CD4-positive, alpha-beta T cell treated with Interleukin-17A for 1 hour (primary cell): ENCODE results near the gene RTN4RL1.
A peak's percentile ranks its signal among the peaks of the same experiment; 100 is the strongest.

Experiments
- DNase-seq: peaks from one replicate; pipeline ENCODE4 v3.0.0-alpha.2; 2020

Gene RTN4RL1

DNA sequence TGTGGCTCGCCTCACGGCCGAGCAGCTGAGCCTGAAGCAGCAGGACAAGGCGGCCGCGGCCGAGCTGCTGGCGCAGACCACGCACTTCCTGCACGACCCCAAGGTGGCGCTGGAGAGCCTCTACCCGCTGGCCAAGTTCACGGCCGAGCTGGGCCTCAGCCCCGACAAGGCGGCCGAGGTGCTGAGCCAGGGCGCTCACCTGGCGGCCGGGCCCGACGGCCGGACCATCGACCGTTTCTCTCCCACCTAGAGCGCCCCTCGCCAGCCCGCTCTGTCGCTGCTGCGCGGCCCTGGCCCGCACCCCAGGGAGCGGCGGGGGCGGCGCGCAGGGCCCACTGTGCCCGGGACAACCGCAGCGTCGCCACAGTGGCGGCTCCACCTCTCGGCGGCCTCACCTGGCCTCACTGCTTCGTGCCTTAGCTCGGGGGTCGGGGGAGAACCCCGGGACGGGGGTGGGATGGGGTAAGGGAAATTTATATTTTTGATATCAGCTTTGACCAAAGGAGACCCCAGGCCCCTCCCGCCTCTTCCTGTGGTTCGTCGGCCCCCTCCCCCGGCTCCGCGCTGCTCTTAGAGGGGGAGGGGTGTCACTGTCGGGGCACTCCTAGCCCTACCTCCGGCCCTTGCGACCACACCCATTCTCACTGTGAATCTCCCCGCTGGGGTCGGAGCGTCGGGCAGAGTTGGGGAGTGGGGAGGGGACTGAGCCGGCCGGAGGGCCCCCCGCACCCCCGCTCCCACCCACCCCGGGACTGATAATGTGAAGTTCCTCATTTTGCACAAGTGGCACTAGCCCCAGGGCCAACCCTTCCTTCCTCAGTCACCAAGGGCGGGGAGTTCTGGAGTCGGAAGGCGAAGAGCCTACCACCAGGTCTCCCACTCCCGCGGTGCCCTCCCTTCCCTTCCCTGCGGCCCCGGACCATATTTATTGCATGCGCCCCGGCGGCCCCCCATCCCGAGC is 33.7 kb upstream of the RTN4RL1 start:
- DNase-seq, result peak; percentile 67

DNA sequence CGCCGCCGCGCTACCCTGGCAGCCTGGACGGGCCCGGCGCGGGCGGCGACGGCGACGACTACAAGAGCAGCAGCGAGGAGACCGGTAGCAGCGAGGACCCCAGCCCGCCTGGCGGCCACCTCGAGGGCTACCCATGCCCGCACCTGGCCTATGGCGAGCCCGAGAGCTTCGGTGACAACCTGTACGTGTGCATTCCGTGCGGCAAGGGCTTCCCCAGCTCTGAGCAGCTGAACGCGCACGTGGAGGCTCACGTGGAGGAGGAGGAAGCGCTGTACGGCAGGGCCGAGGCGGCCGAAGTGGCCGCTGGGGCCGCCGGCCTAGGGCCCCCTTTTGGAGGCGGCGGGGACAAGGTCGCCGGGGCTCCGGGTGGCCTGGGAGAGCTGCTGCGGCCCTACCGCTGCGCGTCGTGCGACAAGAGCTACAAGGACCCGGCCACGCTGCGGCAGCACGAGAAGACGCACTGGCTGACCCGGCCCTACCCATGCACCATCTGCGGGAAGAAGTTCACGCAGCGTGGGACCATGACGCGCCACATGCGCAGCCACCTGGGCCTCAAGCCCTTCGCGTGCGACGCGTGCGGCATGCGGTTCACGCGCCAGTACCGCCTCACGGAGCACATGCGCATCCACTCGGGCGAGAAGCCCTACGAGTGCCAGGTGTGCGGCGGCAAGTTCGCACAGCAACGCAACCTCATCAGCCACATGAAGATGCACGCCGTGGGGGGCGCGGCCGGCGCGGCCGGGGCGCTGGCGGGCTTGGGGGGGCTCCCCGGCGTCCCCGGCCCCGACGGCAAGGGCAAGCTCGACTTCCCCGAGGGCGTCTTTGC is 32.8 kb upstream of the RTN4RL1 start:
- no peak for DNase-seq

DNA sequence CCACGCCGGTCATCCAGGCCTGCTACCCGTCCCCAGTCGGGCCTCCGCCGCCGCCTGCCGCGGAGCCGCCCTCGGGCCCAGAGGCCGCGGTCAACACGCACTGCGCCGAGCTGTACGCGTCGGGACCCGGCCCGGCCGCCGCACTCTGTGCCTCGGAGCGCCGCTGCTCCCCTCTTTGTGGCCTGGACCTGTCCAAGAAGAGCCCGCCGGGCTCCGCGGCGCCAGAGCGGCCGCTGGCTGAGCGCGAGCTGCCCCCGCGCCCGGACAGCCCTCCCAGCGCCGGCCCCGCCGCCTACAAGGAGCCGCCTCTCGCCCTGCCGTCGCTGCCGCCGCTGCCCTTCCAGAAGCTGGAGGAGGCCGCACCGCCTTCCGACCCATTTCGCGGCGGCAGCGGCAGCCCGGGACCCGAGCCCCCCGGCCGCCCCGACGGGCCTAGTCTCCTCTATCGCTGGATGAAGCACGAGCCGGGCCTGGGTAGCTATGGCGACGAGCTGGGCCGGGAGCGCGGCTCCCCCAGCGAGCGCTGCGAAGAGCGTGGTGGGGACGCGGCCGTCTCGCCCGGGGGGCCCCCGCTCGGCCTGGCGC is 32.1 kb upstream of the RTN4RL1 start:
- no peak for DNase-seq

DNA sequence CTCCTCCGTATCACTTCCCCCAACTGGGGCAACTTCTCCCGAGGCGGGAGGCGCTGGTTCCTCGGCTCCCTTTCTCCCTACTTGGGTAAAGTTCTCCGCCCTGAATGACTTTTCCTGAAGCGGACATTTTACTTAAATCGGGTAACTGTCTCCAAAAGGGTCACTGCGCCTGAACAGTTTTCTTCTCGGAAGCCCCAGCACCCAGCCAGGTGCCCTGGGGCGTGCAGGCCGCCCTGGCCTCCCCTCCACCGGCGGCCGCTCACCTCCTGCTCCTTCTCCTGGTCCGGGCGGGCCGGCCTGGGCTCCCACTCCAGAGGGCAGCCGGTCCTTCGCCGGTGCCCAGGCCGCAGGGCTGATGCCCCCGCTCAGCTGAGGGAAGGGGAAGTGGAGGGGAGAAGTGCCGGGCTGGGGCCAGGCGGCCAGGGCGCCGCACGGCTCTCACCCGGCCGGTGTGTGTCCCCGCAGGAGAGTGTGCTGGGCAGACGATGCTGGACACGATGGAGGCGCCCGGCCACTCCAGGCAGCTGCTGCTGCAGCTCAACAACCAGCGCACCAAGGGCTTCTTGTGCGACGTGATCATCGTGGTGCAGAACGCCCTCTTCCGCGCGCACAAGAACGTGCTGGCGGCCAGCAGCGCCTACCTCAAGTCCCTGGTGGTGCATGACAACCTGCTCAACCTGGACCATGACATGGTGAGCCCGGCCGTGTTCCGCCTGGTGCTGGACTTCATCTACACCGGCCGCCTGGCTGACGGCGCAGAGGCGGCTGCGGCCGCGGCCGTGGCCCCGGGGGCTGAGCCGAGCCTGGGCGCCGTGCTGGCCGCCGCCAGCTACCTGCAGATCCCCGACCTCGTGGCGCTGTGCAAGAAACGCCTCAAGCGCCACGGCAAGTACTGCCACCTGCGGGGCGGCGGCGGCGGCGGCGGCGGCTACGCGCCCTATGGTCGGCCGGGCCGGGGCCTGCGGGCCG is 31.4 kb upstream of the RTN4RL1 start:
- DNase-seq, result peak; percentile 57

DNA sequence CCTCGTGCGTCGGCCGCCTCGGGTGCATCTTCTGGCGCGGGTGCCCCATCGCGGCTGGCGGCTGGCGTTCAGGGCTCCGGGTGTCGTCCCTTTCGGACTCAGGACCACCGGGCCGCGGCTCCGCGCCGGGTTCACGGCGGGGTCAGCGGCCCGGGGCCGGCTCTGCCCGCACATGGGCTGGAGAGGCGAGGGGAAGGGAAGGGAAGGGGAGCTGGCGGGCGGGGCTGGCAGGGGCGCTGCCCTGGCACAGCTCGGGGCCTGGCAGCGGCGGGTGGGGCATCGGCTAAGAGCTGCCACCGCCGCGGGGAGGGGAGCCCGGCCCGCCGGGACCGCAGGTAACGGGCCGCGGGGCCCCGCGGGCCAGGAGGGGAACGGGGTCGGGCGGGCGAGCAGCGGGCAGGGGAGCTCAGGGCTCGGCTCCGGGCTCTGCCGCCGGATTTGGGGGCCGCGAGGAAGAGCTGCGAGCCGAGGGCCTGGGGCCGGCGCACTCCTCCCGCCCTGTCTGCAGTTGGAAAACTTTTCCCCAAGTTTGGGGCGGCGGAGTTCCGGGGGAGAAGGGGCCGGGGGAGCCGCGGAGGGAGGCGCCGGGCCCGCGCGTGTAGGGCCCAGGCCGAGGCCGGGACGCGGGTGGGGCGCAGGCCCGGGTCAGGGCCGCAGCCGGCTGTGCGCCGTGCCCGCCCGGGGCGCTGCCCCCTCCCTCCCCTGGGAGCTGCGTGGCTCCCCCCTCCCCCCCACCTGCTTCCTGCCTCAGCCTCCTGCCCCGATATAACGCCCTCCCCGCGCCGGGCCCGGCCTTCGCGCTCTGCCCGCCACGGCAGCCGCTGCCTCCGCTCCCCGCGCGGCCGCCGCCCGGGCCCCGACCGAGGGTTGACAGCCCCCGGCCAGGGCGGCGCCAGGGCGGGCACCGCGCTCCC is 30.4 kb upstream of the RTN4RL1 start:
- peak; percentile 49 for DNase-seq

DNA sequence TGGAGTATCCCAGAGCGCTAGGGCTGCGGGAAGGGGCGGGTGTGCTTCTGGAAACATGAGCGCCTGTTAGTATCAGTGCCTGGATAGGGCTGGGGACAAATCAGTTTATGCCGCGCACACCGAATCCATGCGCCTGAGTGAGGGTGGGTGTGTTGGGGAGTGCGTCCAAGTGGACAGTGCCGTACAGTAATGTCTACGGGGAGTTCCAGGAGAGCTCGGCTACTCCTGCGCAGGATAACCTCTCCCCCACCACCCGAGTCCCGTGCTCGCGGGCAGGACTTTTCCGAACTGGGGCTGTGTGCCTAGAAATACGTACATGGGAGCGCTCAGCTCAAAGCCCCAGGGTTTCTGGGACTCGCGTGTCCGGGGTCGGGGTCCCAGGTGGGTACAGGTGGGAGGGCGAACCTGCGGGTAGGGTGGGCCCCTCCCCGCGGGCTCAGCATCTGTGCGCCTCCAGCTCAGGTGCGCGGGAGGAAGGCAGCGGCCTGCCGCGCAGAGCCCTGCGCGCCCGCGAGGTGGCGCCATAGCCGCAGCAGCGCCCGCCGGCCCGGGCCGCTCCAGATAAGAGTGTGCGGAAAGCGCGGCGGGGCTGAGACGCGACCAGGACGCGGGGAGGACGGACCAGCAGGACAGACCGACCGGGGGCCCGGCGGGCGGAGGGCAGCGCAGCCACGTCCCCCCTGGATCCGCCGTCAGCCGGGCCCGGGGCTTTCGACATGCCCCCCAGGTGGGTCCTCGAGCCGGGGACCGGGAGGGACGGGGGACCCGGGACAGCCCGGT is 29.6 kb upstream of the RTN4RL1 start, which contains the start of gene HIC1:
Gene HIC1 (plus strand): TSS at position 592 of the 780 bp plus-strand sequence. CDS start 1,588 bp downstream, outside the sequence.
- DNase-seq, result peak; percentile 82

DNA sequence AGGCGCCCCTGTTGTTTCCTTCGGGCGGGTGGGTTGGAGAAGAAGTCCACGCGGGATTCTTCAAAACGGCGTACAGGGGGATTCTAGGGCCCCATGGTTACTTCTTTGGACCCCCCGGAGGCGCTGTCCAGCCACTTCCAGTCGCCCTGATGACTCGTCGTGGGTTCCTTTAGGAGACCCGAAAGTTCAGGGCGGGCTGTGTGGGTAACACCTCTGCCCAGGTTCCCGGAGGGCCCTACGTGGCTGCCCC is 29.1 kb upstream of the RTN4RL1 start:
- no peak for DNase-seq

DNA sequence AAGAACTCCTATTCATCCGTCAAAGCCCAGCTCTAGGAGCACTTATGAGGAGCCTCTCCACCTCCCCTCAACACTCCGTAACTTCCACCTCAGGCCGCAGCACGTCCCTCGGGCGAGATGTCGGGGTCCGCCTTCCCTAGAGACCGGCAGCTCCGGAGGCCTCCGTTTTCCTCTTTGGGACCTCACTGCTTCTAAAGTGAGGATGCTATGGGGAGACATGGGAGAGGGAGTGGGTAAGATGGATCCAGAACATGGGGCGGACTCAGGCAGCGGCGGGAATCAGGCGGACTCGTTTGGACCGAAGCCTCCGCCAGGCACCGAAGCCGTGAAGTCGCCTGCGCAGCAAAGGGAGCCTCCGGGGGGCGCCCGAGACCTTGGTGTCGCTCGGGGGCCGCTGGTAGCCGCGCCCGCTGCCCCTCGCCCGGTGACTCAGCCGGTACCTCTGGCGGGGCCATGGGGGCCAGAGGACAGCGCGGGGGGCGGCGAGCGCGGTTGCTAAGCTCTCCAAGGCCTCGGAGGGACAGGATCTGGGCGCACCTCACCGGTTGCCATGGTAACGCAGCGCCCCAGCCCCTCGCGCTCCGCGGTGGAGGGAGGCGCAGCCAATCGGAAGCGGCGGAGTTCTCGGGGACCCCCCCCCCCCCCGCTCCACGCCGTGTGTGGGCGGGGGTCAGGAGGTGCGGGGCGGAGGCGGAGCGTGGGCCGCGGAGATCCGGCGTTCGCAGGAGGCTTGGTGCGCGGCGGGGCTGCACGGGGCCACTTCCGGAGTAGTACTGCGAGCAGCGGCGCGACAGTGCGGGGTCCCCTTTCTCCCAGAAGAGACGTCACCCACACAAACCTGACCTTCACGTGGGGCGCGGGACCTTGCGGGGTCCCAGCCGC is 28.5 kb upstream of the RTN4RL1 start:
- DNase-seq, result peak; percentile 89

DNA sequence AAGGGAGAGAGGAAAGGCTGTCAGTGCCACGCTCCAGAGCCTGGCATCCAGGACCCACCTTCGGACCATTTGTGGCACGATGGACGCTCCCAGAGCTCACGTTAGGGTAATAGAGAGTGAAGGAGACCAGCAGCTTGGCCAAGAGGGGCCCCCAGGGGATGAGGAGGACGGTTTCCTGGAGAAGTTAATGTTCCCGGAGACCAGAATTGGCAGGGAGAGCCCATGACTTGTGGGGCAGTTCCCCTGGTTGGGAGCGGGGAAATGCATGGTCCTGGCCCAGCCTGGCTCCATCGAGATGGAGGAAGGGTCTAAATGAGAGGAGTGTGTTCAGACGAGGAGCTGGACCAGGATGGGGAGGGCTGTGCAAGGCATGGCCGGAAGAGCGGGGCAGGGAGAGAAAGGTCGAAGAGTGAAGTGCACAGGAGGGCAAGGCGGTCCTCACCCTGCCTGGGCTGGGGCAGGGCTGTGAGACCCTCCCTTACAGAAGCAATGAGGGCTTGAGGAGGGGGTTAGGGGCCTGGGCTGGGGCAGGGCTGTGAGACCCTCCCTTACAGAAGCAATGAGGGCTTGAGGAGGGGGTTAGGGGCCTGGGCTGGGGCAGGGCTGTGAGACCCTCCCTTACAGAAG is 26.9 kb upstream of the RTN4RL1 start:
- no peak for DNase-seq

DNA sequence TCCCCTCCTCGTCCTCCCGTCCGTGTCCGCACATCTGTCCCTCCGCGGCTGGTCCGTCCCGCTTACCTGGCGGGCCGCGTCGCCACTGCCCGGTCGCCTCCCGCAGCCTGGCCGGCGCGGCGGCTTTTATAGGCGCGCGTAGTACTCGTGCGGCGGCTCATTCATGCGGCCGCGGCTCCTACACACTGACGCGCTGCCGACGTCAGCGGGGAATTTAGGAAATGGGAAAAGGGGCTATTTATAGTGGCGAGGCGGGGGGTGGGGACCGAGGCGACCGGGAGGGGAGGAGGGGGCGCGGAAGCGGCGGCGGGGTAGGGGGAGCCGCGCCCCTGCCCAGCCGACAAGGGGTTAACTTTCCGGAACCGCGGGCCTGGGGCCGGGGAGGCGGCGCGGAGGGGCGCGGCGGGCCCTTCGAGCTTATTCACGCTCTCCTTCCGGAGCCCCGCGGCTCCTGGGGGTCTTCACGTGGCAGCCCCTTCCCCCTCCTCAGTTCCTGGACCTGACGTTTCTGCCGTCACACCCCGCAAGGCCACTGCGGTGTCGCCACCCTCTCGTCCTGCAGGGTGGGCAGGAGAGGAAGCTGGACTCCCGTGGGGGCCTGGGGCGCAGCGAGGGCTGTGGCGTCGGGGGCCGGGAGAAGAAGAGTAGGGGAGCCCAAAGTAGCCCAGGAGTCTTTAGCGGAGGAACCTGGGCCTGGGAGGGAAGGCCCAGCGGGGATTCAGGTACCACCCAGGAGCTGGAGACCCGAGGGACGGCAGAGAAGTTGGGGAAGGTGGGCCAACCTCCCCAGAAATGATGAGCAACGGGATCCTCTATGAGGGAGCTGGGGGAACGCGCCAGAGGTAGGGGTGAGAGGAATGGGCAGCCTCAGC is 26.2 kb upstream of the RTN4RL1 start:
- no peak for DNase-seq

DNA sequence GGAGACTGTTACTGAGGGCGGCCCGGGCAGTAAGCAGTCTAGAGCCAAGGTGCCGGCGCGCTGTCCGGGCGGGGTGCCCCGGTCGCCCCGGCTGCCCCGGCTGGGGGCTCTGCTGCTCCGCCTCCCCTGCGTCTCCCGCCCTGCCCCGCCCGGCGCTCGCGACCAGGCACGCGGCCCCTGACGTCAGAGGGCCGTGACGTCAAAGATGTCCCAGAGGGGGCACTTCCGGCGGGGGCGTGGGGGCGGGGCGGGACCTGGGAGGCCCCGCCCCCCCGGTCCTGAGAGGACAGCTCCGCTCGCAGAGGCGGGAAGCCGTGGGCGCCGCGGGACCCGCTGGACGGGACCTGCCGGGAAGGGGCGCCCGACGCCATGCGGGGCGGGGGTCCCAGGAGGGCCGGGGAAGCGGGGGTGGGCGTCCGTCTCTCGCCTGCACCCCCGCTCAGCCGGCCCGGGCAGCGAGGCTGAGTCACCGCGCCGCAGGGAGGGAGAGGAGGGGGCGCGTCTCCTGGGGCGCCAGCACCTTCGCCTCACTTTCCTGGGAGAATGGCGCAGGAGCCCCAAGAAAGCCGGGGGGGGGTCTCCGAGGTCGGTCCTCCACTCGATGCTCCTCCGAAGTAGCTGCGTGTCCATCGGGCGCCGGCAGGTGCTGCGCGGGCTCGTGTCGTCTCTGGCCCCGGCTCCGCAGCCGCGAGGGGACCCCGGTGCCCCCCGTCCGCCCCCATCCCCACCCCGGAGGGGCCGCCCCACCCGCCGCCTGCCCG is 25.3 kb upstream of the RTN4RL1 start:
- DNase-seq, result peak; percentile 84

DNA sequence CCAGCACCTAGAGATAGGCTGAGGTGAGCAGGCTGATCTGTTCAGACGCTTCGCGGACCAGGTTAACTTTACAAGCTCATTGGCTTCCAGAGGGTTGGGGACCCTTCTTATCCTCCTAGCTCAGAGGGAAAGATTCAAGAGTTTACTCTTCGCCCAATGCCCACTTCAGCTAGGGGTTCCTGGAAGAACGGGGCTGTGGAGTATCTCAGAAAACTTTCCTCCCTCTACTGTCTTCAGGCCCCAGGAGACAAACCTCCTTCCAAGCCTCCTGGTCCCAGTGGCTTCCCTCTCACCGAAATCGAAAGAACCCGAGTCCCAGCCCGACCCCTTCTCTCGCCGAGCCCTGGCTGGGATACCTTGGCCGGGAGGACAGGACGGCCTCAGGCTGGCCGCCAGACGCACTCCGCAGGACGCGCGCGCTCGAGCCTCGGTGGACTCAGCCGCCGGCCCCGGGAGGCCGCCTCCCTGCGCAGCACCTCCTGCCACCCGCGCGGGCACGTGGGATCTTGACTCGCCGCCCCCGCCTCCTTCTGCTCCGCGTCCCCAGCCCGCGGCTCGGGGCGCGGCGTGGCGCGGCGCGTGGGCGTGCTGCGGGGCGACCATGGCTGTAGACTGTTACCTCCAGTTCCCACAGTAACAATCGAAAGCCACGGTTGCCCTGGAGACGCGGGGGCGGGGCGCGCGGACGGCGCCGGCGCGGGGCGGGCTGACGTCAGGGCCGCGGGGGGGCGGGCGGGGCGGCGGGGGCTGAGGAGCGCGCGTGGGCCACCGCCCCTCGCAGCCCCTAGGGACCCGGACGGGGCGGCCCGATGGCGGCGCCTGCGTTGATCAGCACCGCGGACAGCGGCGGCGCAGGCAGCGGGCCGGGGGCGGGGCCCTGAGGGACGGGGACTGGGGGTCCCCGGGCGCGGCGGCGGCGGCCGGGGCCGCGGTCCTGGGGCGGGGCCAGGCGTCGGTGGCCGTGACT is 24.5 kb upstream of the RTN4RL1 start:
- peak; percentile 95 for DNase-seq

DNA sequence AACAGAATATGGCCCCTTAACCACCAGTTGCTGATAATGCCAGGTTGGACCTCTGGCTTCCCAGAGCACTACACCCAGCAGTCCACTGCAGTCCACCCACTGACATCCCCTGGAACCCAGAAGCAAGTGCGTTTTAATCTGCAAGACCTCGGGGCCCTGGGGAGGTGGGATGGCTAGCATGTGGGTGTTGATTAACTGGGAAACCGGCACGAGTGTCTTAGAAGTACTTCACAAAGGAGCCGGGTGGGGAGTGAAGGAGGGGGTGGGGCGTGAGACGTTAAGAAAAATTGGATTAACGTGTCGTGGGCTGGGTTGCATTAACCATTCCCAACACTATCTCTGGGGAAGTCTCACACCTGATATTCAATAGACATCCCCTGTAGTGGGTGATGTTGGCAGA is 23.7 kb upstream of the RTN4RL1 start:
- no peak for DNase-seq

DNA sequence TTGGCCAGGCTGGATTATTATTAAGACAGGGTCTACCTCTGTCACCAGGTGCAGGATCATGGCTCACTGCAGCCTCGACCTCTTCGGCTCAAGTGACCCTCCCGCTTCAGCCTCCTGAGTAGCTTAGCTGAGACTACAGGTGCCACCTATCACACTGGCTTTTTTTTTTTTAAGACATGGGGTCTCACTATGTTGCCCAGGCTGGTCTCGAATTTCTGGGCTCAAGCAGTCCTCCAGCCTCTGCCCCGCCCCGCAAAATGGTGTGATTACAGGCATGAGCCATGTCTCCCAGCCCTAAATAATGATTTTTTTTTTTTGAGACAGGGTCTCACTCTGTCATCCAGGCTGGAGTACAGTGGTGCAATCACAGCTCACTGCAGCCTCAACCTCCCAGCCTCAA is 22.5 kb upstream of the RTN4RL1 start:
- no peak for DNase-seq

DNA sequence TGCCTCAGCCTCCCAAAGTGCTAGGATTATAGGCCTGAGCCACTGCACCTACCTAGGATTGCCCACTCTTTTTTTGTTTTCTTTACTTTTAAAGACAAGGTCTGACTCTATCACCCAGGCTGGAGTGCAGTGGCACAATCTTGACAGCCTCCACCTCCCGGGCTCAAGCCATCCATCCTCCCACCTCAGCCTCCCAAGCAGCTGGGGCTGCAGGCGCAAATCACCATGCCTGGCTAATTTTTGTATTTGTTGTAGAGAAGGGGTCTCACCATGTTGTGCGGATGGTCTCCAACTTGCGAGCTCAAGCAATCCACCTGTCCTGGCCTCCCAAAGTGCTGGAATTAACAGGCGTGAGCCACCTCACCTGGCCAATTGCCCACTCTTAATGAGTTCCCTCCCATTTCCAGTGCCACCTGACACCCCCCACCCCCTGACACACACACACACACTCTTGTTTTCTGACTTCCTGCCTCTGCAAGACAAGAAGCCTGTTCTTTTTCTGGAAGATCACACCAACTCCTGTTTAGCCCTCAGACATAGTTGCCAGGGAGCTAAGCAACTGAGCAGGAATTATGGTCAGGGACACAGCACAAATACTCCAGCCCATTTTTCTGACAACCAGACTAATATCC is 19.2 kb upstream of the RTN4RL1 start:
- DNase-seq, result no peak
